Measurements from ENCODE around the gene PERM1. TPM values are rescaled to one million over a fixed set of nuclear protein-coding genes. Genes with fewer than 3 reads are reported as not detected.

Gene PERM1
- total RNA-seq, 1 experiment from 2014 or later: 1.5 TPM

DNA sequence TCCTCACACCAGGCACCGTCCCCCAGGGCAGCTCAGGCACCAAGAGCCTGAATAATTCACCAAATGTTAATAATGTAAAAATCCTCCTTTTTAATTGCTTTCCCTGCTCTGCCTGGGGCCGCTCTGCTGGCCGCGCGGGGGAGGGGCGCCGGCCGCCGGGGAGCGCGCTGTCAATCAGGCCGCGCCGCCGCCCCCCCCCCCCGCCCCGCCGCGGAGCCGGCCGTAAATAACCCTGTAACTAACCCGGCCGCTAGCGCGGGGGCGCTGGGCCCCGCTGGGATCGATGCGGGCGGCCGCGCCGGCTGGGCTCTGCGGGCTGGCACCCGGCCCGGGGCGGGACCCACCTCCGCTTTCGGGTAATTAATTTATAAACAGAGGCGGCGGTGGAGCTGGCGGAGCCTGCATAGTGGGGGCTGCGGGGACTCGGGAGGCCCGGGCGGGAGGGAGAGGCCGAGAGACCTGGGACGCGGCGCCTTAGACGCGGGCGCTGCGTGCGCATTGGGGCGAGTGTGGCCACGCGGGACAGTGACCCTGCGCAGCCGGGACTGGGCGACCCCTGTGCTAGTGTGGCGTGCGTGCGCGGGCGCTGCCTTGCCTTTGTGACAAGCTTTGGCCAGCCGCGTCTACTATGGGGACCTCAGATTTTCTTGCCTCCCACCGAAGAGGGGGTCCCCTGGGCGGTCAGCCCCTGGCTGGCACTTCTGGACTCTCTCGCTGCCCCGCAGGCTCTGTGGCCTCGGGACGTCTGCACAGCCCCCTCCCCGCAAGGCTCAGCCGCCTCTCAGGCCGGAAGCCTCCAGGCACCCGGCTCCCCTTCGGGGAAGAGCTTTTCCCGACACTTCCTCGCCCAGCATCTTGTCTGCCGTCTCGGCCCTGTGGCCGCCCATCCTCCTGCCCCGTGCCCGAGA, 41.5 kb downstream of the PERM1 start:
- CTCF ChIA-PET: interaction anchor here (0.6 kb wide), 1 partner anchor 36 kb away, joined by 4 read pairs; no protein-coding TSS in a partner anchor
- H3K4me3 ChIP-seq (ENCODE audit: low read depth in 2 of 2, low read length in 2 of 2): peak overlapping the region; percentile 40 to 57
- ATAC-seq: peak; percentile 14
- H3K27me3 ChIP-seq (ENCODE audit: control insufficient read depth, insufficient read depth, low read length): no peaks in the 10 kb centered on the region
- H3K36me3 ChIP-seq (ENCODE audit: control insufficient read depth, insufficient read depth, low read length): no peaks in the 10 kb centered on the region
- POLR2A ChIA-PET: no interaction called here
- no peaks in the 10 kb centered on the region for H3K9me3 ChIP-seq (ENCODE audit: control insufficient read depth, insufficient read depth, low read depth, low read length)
- intact Hi-C loops (cut with micrococcal nuclease; ENCODE audit: unreplicated experiment): loop anchor here (5.0 kb wide), 1 partner anchor 33 kb away; no protein-coding TSS in a partner anchor
- DNase-seq (ENCODE audit: low read depth, low spot score): no peak
- peak overlapping the region; percentile 87 for H3K27ac ChIP-seq (ENCODE audit: low read length)
- no TSS peak for BruUV-seq (replicated peaks)
- in situ Hi-C loops (cut with HindIII; ENCODE audit: low pct_unique_long_range_greater_than_20kb, low sequenced_read_pairs): no loop called here
- H3K4me1 ChIP-seq (ENCODE audit: control insufficient read depth, insufficient read depth, low read length): peaks cover 66% of the 10 kb centered on the region
- TF ChIP-seq SIN3A (IDR thresholded peaks at IDR 0.05; ENCODE audit: borderline replicate concordance, insufficient read depth, low read depth, low read length) (0 out of 2 replicates have a peak, but pooled peaks have one; percentile 65), POLR2AphosphoS5 (IDR thresholded peaks at IDR 0.05; ENCODE audit: low read depth, low read length) (peak; percentile 42; the same call in 1 of the 2 replicates), CTCF (IDR thresholded peaks at IDR 0.05) (peak; percentile 18), TCF7L2 (IDR thresholded peaks at IDR 0.05; ENCODE audit: low read depth, low read length) (peak; percentile 44; the same call in 1 of the 2 replicates)
- TF ChIP-seq, protein P1, sequence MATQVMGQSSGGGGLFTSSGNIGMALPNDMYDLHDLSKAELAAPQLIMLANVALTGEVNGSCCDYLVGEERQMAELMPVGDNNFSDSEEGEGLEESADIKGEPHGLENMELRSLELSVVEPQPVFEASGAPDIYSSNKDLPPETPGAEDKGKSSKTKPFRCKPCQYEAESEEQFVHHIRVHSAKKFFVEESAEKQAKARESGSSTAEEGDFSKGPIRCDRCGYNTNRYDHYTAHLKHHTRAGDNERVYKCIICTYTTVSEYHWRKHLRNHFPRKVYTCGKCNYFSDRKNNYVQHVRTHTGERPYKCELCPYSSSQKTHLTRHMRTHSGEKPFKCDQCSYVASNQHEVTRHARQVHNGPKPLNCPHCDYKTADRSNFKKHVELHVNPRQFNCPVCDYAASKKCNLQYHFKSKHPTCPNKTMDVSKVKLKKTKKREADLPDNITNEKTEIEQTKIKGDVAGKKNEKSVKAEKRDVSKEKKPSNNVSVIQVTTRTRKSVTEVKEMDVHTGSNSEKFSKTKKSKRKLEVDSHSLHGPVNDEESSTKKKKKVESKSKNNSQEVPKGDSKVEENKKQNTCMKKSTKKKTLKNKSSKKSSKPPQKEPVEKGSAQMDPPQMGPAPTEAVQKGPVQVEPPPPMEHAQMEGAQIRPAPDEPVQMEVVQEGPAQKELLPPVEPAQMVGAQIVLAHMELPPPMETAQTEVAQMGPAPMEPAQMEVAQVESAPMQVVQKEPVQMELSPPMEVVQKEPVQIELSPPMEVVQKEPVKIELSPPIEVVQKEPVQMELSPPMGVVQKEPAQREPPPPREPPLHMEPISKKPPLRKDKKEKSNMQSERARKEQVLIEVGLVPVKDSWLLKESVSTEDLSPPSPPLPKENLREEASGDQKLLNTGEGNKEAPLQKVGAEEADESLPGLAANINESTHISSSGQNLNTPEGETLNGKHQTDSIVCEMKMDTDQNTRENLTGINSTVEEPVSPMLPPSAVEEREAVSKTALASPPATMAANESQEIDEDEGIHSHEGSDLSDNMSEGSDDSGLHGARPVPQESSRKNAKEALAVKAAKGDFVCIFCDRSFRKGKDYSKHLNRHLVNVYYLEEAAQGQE (IDR thresholded peaks at IDR 0.05; ENCODE audit: insufficient read depth in 1 of 2, low read depth in 2 of 2, low read length in 1 of 2): no peak

DNA sequence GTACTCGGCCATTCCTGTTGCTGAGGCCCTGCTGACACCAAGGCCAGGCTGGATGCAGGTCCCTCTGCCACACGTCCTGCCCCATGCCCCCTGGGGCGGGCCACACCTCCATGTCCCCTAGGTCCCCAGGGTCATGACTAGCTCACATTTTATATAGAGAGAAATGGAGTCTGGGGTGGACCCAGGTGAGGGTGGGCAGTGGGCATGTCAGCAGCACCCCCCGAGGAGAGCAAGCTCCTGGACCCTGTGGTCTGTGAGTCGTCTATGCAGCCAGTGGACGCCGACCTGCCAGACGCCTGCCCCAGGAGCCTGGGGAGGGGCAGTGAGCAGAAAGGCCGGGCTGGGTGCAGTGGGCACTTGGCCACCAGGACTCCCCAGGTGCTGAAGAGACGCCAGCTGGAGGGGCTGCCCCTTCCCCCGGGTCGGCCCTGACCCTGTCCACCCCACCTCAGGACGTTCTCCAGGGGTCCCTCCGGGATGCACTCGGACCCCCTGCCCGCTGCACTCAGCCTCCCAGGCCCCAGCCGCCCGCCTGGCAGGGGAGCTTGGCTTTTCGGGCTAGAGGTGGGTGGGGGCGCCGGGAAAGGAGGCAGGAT, 42.3 kb downstream of the PERM1 start:
- Histone ChIP-seq H3K27ac (ENCODE audit: low read length) (peak overlapping the region; percentile 46), H3K4me3 (ENCODE audit: low read depth in 2 of 2, low read length in 2 of 2) (peak overlapping the region in 1 of 2 experiments; percentile 23; a peak in 1 of 4 replicates), H3K36me3 (ENCODE audit: control insufficient read depth, insufficient read depth, low read length) (no peaks in the 10 kb centered on the region), H3K9me3 (ENCODE audit: control insufficient read depth, insufficient read depth, low read depth, low read length) (no peaks in the 10 kb centered on the region), H3K4me1 (ENCODE audit: control insufficient read depth, insufficient read depth, low read length) (peaks cover 58% of the 10 kb centered on the region), H3K27me3 (ENCODE audit: control insufficient read depth, insufficient read depth, low read length) (no peaks in the 10 kb centered on the region)
- BruUV-seq (replicated peaks): no TSS peak
- TF ChIP-seq CTCF (IDR thresholded peaks at IDR 0.05) (no peak; the same call in 1 of the 2 replicates), SIN3A (IDR thresholded peaks at IDR 0.05; ENCODE audit: borderline replicate concordance, insufficient read depth, low read depth, low read length) (no peak), POLR2AphosphoS5 (IDR thresholded peaks at IDR 0.05; ENCODE audit: low read depth, low read length) (no peak), TCF7L2 (IDR thresholded peaks at IDR 0.05; ENCODE audit: low read depth, low read length) (no peak)
- TF ChIP-seq, protein P1 (IDR thresholded peaks at IDR 0.05; ENCODE audit: insufficient read depth in 1 of 2, low read depth in 2 of 2, low read length in 1 of 2): no peak
- intact Hi-C loops (cut with micrococcal nuclease; ENCODE audit: unreplicated experiment): loop anchor here (5.0 kb wide), 1 partner anchor 32 kb away; no protein-coding TSS in a partner anchor
- no peak for DNase-seq (ENCODE audit: low read depth, low spot score)
- POLR2A ChIA-PET: no interaction called here
- ATAC-seq: no peak
- CTCF ChIA-PET: interaction anchor here (0.6 kb wide), 2 partner anchors 35 to 37 kb away, joined by 3 to 4 read pairs; no protein-coding TSS in a partner anchor
- in situ Hi-C loops (cut with HindIII; ENCODE audit: low pct_unique_long_range_greater_than_20kb, low sequenced_read_pairs): no loop called here

Data from Panc1 (cell line).